HepG2 (cell line): ENCODE measurements around the gene NDUFS7. TPM values are rescaled to one million over a fixed set of nuclear protein-coding genes. Genes with fewer than 3 reads are reported as not detected.

Source experiments
- FLYWCH1 ChIP-seq: sonication (generic); formaldehyde crosslinking; IDR thresholded peaks from 2 replicates; pipeline ENCODE4 v1.8.1; 2023; ENCODE audit warnings: mild to moderate bottlenecking, missing genetic modification reagents
- KLF13 ChIP-seq: sonication (generic); formaldehyde crosslinking; IDR thresholded peaks from 2 replicates; pipeline ENCODE4 v1.4.0; 2020; ENCODE audit warnings: mild to moderate bottlenecking, missing genetic modification reagents
- NONO ChIP-seq, 2 experiments: fragments of 450-650 bp in 1 of 2; sonication (generic) in 1 of 2; formaldehyde crosslinking in 1 of 2; IDR thresholded peaks in 1 of 2; conservative IDR thresholded peaks in 1 of 2; 2 replicates each; pipeline versions ENCODE4 v1.6.1 to v1.8.0; 2017 to 2022; ENCODE audit warnings: mild to moderate bottlenecking in 1 of 2, missing genetic modification reagents in 1 of 2, moderate library complexity in 1 of 2
- PHB2 ChIP-seq: fragments of 450-650 bp; IDR thresholded peaks from 2 replicates; pipeline ENCODE4 v1.6.1; 2018; ENCODE audit not compliant: partially characterized antibody
- RERE ChIP-seq: IDR thresholded peaks from 2 replicates; pipeline ENCODE4 v1.6.1; 2016; ENCODE audit warnings: low read depth, missing genetic modification reagents, missing compliant biosample characterization
- TP53 ChIP-seq: sonication (generic); formaldehyde crosslinking; conservative IDR thresholded peaks from 2 replicates; pipeline ENCODE4 v1.4.0; 2020; ENCODE audit warnings: missing genetic modification reagents
- ZNF275 ChIP-seq: sonication (generic); formaldehyde crosslinking; IDR thresholded peaks from 2 replicates; pipeline ENCODE4 v1.8.0; 2022; ENCODE audit warnings: missing genetic modification reagents, mild to moderate bottlenecking, inconsistent platforms, borderline replicate concordance
- ZNF430 ChIP-seq: sonication (generic); formaldehyde crosslinking; IDR thresholded peaks from 2 replicates; pipeline ENCODE4 v1.9.0; 2021; ENCODE audit warnings: mild to moderate bottlenecking, missing genetic modification reagents
- ZNF879 ChIP-seq: sonication (generic); formaldehyde crosslinking; IDR thresholded peaks from 2 replicates; pipeline ENCODE4 v1.8.1; 2023; ENCODE audit warnings: missing genetic modification reagents
- polyA plus RNA-seq, 8 experiments: library from polyadenylated mRNA; depleted of rRNA in 3 of 8; stranded (reverse) in 7 of 8; unstranded in 1 of 8; fragments of >200 nt; fragmentation: Illumina TruSeq in 4 of 8; extraction: Trizol in 4 of 8; gene quantifications; 2 replicates each; pipeline versions ENCODE4 v1.2.1 to v1.2.3, GENCODE V29; 2011 to 2016; ENCODE audit warnings: low read depth in 4 of 8, missing spikeins in 1 of 8, mixed read lengths in 1 of 8; ENCODE audit not compliant: insufficient read depth in 1 of 8
- total RNA-seq, 5 experiments: library from RNA; depleted of rRNA; stranded (reverse); fragments of >200 nt; fragmentation: Illumina TruSeq; extraction: Trizol; gene quantifications; 2 replicates each; pipeline ENCODE4 v1.2.3, GENCODE V29; 2016; ENCODE audit warnings: low read depth in 1 of 5
- TF ChIP-seq, protein P1 (sequence below): sonication (generic); formaldehyde crosslinking; conservative IDR thresholded peaks from 2 replicates; pipeline ENCODE4 v1.4.0; 2020; ENCODE audit warnings: missing genetic modification reagents
- TF ChIP-seq, protein P2 (sequence below): sonication (generic); formaldehyde crosslinking; IDR thresholded peaks from 2 replicates; pipeline ENCODE4 v1.9.0; 2021; ENCODE audit warnings: missing genetic modification reagents, borderline replicate concordance
- TF ChIP-seq, protein P3 (sequence below), 2 experiments: sonication (generic) in 1 of 2; formaldehyde crosslinking in 1 of 2; IDR thresholded peaks; 2 replicates each; pipeline versions ENCODE4 v1.5.1 to v1.6.1; 2011 to 2020; ENCODE audit warnings: borderline replicate concordance in 1 of 2, low read depth in 1 of 2, low read length in 1 of 2, mild to moderate bottlenecking in 1 of 2, missing genetic modification reagents in 1 of 2, moderate library complexity in 1 of 2
- TF ChIP-seq, protein P4 (sequence below): IDR thresholded peaks from 2 replicates; pipeline ENCODE4 v1.6.1; 2016

The NDUFS7 gene
- total and polyA plus RNA-seq, 2 of the 13 experiments (the other 11 are each of a cell fraction or from before 2014, with no cell fraction given) = 34.3 to 66.9 TPM

GRCh38 chr19:1383312-1384084 is at the start of gene NDUFS7 (continued):
- TF ChIP-seq ZNF275 (CRISPR knock-in tag) (peak; percentile 90), ZNF879 (CRISPR knock-in tag) (peak; percentile 75), TP53 (CRISPR knock-in tag) (peak; percentile 90), RERE (peak; percentile 58), NONO (IDR thresholded peaks at IDR 0.05) (no peak), NONO (CRISPR knock-in tag; conservative IDR thresholded peaks at IDR 0.05) (peak; percentile 99), KLF13 (CRISPR knock-in tag) (peak; percentile 72; the same call in 1 of the 2 replicates), FLYWCH1 (CRISPR knock-in tag) (no peak), ZNF430 (CRISPR knock-in tag) (peak; percentile 85; the same call in 1 of the 2 replicates), PHB2 (no peak)
- TF ChIP-seq, protein P1, sequence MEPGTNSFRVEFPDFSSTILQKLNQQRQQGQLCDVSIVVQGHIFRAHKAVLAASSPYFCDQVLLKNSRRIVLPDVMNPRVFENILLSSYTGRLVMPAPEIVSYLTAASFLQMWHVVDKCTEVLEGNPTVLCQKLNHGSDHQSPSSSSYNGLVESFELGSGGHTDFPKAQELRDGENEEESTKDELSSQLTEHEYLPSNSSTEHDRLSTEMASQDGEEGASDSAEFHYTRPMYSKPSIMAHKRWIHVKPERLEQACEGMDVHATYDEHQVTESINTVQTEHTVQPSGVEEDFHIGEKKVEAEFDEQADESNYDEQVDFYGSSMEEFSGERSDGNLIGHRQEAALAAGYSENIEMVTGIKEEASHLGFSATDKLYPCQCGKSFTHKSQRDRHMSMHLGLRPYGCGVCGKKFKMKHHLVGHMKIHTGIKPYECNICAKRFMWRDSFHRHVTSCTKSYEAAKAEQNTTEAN = peak; percentile 30; the same call in 1 of the 2 replicates
- TF ChIP-seq, protein P2, sequence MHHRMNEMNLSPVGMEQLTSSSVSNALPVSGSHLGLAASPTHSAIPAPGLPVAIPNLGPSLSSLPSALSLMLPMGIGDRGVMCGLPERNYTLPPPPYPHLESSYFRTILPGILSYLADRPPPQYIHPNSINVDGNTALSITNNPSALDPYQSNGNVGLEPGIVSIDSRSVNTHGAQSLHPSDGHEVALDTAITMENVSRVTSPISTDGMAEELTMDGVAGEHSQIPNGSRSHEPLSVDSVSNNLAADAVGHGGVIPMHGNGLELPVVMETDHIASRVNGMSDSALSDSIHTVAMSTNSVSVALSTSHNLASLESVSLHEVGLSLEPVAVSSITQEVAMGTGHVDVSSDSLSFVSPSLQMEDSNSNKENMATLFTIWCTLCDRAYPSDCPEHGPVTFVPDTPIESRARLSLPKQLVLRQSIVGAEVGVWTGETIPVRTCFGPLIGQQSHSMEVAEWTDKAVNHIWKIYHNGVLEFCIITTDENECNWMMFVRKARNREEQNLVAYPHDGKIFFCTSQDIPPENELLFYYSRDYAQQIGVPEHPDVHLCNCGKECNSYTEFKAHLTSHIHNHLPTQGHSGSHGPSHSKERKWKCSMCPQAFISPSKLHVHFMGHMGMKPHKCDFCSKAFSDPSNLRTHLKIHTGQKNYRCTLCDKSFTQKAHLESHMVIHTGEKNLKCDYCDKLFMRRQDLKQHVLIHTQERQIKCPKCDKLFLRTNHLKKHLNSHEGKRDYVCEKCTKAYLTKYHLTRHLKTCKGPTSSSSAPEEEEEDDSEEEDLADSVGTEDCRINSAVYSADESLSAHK (CRISPR knock-in tag) = peak; percentile 49
- TF ChIP-seq, protein P3, sequence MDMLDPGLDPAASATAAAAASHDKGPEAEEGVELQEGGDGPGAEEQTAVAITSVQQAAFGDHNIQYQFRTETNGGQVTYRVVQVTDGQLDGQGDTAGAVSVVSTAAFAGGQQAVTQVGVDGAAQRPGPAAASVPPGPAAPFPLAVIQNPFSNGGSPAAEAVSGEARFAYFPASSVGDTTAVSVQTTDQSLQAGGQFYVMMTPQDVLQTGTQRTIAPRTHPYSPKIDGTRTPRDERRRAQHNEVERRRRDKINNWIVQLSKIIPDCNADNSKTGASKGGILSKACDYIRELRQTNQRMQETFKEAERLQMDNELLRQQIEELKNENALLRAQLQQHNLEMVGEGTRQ (IDR thresholded peaks at IDR 0.05; ENCODE audit: low read depth, low read length) = no peak
- TF ChIP-seq, protein P3 (CRISPR knock-in tag; IDR thresholded peaks at IDR 0.05; ENCODE audit: borderline replicate concordance) = peak; percentile 30; the same call in 1 of the 2 replicates
- TF ChIP-seq, protein P4, sequence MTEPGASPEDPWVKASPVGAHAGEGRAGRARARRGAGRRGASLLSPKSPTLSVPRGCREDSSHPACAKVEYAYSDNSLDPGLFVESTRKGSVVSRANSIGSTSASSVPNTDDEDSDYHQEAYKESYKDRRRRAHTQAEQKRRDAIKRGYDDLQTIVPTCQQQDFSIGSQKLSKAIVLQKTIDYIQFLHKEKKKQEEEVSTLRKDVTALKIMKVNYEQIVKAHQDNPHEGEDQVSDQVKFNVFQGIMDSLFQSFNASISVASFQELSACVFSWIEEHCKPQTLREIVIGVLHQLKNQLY (CRISPR knock-in tag) = peak; percentile 70
